Cardiac muscle cell (in vitro differentiated cells and primary cell): ENCODE data around the gene TBC1D2. TPM values are rescaled to one million over a fixed set of nuclear protein-coding genes. Genes with fewer than 3 reads are reported as not detected.

Experiments
- DNase-seq, 2 donors: peaks; one replicate each; pipeline versions ENCODE4 v3.0.0 to v3.0.0-alpha.2; 2010 to 2017; ENCODE audit warnings: low read depth in 1 of 2, low spot score in 1 of 2
- H3K27ac ChIP-seq: fragments of 200-600 bp; sonication (generic); 2 replicates; pipeline ENCODE4 v1.5.1; 2016
- H3K27me3 ChIP-seq: fragments of 200-600 bp; sonication (generic); 2 replicates; pipeline ENCODE4 v1.6.0; 2016; ENCODE audit warnings: control low read depth
- H3K36me3 ChIP-seq: fragments of 200-600 bp; sonication (generic); 2 replicates; pipeline ENCODE4 v1.5.1; 2016; ENCODE audit warnings: control low read depth
- H3K4me1 ChIP-seq: fragments of 200-600 bp; sonication (generic); 2 replicates; pipeline ENCODE4 v1.8.1; 2017; ENCODE audit warnings: low read depth, mild to moderate bottlenecking, mixed run types
- H3K4me3 ChIP-seq: fragments of 200-600 bp; sonication (generic); 2 replicates; pipeline ENCODE4 v1.5.1; 2016; ENCODE audit warnings: mild to moderate bottlenecking
- H3K9me3 ChIP-seq: fragments of 200-600 bp; sonication (generic); 2 replicates; pipeline ENCODE4 v1.5.1; 2017; ENCODE audit warnings: low read depth, mild to moderate bottlenecking, control low read depth
- polyA plus RNA-seq: library from polyadenylated mRNA; unstranded; fragments of >200 nt; fragmentation: Nextera tagmentation; extraction: Ambion mirVana; gene quantifications from 2 replicates; pipeline ENCODE4 v1.2.1, GENCODE V29; 2016
- total RNA-seq: library from RNA; depleted of rRNA; stranded (reverse); fragments of >200 nt; gene quantifications from 2 replicates; pipeline ENCODE4 v1.2.3, GENCODE V29; 2016
- TF ChIP-seq, protein P1 (sequence below): IDR thresholded peaks from 2 replicates; pipeline ENCODE4 v1.5.1; 2012; ENCODE audit warnings: low read depth, mild to moderate bottlenecking, low read length

The TBC1D2 gene
- total and polyA plus RNA-seq, 2 experiments from 2014 or later: 3.0 to 5.5 TPM

DNA sequence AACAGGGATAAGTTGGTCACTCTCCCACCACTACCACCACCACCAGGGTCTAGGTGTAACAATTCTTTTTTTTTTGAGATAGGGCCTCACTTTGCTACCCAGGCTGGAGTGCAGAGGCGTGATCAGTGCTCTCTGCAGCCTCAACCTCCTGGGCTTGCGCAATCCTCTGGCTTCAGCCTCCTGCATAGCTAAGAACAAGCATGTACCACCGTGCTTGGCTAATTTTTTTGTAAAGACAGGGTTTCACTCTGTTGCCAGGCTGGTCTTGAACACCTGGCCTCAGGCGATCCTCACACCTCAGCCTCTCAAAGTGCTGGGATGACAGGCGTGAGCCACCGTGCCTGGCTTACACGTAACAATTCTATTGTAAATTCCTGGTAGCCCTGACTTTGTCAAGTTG lies 90.5 kb downstream of the TBC1D2 start:
- H3K9me3 ChIP-seq: no peaks in the 10 kb centered on the region
- no peak overlapping the region for H3K27ac ChIP-seq
- DNase-seq: no peak
- H3K4me1 ChIP-seq: no peaks in the 10 kb centered on the region
- TF ChIP-seq, protein P1, sequence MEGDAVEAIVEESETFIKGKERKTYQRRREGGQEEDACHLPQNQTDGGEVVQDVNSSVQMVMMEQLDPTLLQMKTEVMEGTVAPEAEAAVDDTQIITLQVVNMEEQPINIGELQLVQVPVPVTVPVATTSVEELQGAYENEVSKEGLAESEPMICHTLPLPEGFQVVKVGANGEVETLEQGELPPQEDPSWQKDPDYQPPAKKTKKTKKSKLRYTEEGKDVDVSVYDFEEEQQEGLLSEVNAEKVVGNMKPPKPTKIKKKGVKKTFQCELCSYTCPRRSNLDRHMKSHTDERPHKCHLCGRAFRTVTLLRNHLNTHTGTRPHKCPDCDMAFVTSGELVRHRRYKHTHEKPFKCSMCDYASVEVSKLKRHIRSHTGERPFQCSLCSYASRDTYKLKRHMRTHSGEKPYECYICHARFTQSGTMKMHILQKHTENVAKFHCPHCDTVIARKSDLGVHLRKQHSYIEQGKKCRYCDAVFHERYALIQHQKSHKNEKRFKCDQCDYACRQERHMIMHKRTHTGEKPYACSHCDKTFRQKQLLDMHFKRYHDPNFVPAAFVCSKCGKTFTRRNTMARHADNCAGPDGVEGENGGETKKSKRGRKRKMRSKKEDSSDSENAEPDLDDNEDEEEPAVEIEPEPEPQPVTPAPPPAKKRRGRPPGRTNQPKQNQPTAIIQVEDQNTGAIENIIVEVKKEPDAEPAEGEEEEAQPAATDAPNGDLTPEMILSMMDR: no peak
- no peaks in the 10 kb centered on the region for H3K27me3 ChIP-seq
- no peaks in the 10 kb centered on the region for H3K36me3 ChIP-seq
- H3K4me3 ChIP-seq: no peak overlapping the region

DNA sequence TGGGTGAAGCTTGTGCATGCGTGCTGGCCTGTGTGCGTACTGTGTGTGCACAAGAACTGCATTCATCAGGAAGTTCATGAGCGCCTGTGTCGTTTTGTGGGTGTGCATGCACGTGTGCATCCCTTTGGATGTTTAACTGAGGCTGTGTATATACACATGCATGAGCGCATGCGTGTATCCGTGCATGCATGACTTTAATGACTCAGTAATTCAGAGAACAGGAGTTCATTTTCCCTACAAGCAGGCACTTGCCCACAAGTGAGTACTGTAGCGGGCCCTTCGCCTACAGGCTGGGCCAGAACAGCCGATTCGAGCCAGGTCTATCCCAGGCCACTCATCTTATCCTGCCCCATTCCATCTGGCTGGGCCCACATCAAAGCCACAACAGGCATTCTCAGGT lies 92.8 kb downstream of the TBC1D2 start:
- Histone ChIP-seq H3K27me3 (no peaks in the 10 kb centered on the region), H3K27ac (no peak overlapping the region)
- TF ChIP-seq, protein P1: no peak

DNA sequence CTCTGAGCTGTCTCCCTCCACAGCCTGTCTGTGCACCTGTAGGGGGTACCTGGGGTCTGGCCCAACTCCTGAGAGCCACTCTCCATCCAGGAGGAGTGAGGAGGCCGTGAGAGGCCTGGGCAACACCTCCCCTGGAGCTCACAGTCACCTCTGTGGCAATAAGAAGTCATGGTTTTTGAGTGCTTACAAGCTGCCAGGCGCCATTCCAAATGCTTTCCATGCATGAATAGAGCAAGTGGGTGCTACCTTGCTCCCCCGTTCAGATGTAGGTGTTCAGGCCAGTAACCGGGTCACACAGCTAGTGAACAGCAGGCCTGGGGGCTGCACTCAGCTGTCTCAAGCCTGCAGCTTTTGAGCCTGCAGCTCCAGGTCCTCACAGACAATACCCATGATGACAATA lies 93.6 kb downstream of the TBC1D2 start:
- no peak for DNase-seq
- Histone ChIP-seq H3K4me3 (no peak overlapping the region), H3K27ac (no peak overlapping the region), H3K9me3 (no peaks in the 10 kb centered on the region), H3K27me3 (no peaks in the 10 kb centered on the region), H3K36me3 (no peaks in the 10 kb centered on the region), H3K4me1 (no peaks in the 10 kb centered on the region)
- TF ChIP-seq, protein P1: no peak

More for the DNA sequence above, 92.8 kb downstream of the TBC1D2 start:
- Histone ChIP-seq H3K9me3 (no peaks in the 10 kb centered on the region), H3K4me1 (no peaks in the 10 kb centered on the region), H3K36me3 (no peaks in the 10 kb centered on the region), H3K4me3 (no peak overlapping the region)
- DNase-seq: no peak

DNA sequence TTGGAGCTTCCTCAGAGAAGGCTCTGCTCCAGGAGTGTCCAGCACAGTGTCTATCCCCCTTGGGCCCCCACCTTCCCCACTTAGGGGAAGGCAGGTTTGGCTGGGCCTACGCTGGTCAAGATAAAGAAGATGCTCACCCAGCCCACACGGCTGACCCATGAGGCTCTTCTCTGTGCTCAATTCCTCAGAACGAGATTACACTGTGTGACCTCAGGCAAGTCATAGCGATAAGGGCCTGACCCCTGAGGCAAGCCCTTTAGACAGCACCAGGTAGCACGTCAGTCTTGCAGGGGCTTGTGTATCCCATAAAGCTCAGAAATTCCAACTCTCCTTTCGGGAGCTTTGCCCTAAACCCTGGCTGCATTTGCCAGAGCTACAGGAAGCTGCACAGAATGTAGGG lies 95.7 kb downstream of the TBC1D2 start:
- no peak overlapping the region for H3K27ac ChIP-seq
- no peak for DNase-seq
- no peaks in the 10 kb centered on the region for H3K27me3 ChIP-seq
- no peaks in the 10 kb centered on the region for H3K36me3 ChIP-seq
- H3K9me3 ChIP-seq: no peaks in the 10 kb centered on the region
- TF ChIP-seq, protein P1: no peak
- H3K4me3 ChIP-seq: no peak overlapping the region
- H3K4me1 ChIP-seq: no peaks in the 10 kb centered on the region

DNA sequence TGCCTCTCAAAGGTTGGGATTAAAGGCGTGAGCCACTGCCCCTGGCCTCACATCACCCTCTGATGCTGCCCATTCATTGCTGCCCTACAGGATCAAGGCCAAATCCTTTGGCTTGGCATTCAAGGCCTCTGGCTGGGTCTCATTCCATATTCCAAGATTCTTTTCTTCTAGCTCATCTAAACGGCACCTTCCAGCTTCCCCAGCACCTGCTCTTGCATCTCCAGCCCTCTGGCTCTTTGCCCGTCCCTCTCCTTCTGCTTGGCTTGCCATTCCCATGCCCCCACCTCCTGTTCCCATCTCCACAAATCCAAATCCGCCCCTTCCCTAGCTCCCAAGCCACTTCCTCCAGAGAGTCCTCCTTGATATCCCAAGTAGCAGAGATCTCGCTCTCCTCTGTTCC lies 96.1 kb downstream of the TBC1D2 start:
- Histone ChIP-seq H3K36me3 (no peaks in the 10 kb centered on the region), H3K9me3 (no peaks in the 10 kb centered on the region)
- TF ChIP-seq, protein P1: no peak

More for the DNA sequence above, 96.1 kb downstream of the TBC1D2 start:
- Histone ChIP-seq H3K27ac (no peak overlapping the region), H3K27me3 (no peaks in the 10 kb centered on the region), H3K4me3 (no peak overlapping the region), H3K4me1 (no peaks in the 10 kb centered on the region)
- no peak for DNase-seq
